PC-3 (cell line): Measurements from ENCODE around the gene FOXK2. TPM values are rescaled to one million over a fixed set of nuclear protein-coding genes. Genes with fewer than 3 reads are reported as not detected.

Source experiments
- ATAC-seq: fragments of 200-7000 bp; cut with Tn5 transposase; 2 replicates; pipeline ENCODE4 v1.9.1; 2020; ENCODE audit warnings: mild to moderate bottlenecking, moderate library complexity
- BruUV-seq: library from RNA; stranded (reverse); fragments of 400-500 nt; replicated peaks from 2 replicates; lab custom pipeline; 2021; lab: Mats Ljungman, UMichigan
- CTCF ChIA-PET: fragments of 300-600 bp; sonication (Branson Sonifier 250); formaldehyde crosslinking; loops from one replicate; lab custom pipeline; 2022; ENCODE audit warnings: antibody characterized with exemption; lab: Charles Lee
- POLR2A ChIA-PET: fragments of 300-600 bp; sonication (Branson Sonifier 250); formaldehyde crosslinking; loops from one replicate; lab custom pipeline; 2022; ENCODE audit warnings: antibody characterized with exemption; ENCODE audit not compliant: unreplicated experiment; lab: Charles Lee
- DNase-seq: peaks from one replicate; pipeline ENCODE4 v3.0.0-alpha.2; 2015
- H2AFZ ChIP-seq: fragments of 300-600 bp; sonication (generic); 2 replicates; pipeline ENCODE4 v1.6.0; 2016; ENCODE audit warnings: antibody characterized with exemption, low read length
- H3F3A ChIP-seq: fragments of 300-600 bp; sonication (generic); one replicate; pipeline ENCODE4 v1.6.0; 2017; ENCODE audit warnings: antibody characterized with exemption, low read length, control low read depth, mild to moderate bottlenecking; ENCODE audit not compliant: unreplicated experiment
- H3K27ac ChIP-seq: fragments of 300-600 bp; sonication (generic); 2 replicates; pipeline ENCODE4 v1.5.1; 2016; ENCODE audit warnings: mild to moderate bottlenecking, low read length
- H3K27me3 ChIP-seq: fragments of 300-600 bp; sonication (generic); 2 replicates; pipeline ENCODE4 v1.6.1; 2016; ENCODE audit warnings: low read length, mixed read lengths
- H3K36me3 ChIP-seq: fragments of 300-600 bp; sonication (generic); 2 replicates; pipeline ENCODE4 v1.6.1; 2016; ENCODE audit warnings: low read depth, mixed run types, low read length, mixed read lengths
- H3K4me1 ChIP-seq: fragments of 300-600 bp; sonication (generic); 2 replicates; pipeline ENCODE4 v1.5.1; 2016; ENCODE audit warnings: low read length; ENCODE audit not compliant: insufficient read depth
- H3K4me2 ChIP-seq: fragments of 300-600 bp; sonication (generic); 2 replicates; pipeline ENCODE4 v1.6.0; 2016; ENCODE audit warnings: low read length
- H3K4me3 ChIP-seq: fragments of 300-600 bp; sonication (generic); 2 replicates; pipeline ENCODE4 v1.5.1; 2016; ENCODE audit warnings: mild to moderate bottlenecking, low read length, mixed read lengths
- H3K79me2 ChIP-seq: fragments of 300-600 bp; sonication (generic); 2 replicates; pipeline ENCODE4 v1.6.1; 2017; ENCODE audit warnings: low read length, mixed read lengths
- H3K9ac ChIP-seq: fragments of 300-600 bp; sonication (generic); 2 replicates; pipeline ENCODE4 v1.6.0; 2016; ENCODE audit warnings: mild to moderate bottlenecking, low read length
- H3K9me2 ChIP-seq: fragments of 300-600 bp; sonication (generic); replicated peaks from 2 replicates; pipeline ENCODE4 v1.6.1; 2016; ENCODE audit warnings: mixed run types, low read length, mixed read lengths
- H3K9me3 ChIP-seq: fragments of 300-600 bp; sonication (generic); 2 replicates; pipeline ENCODE4 v1.6.1; 2016; ENCODE audit warnings: low read length, mixed read lengths
- H4K20me1 ChIP-seq: fragments of 300-600 bp; sonication (generic); 2 replicates; pipeline ENCODE4 v1.6.1; 2016; ENCODE audit warnings: low read length, mixed read lengths
- EZH2 ChIP-seq: fragments of 300-600 bp; sonication (generic); IDR thresholded peaks from one replicate; pipeline ENCODE4 v1.6.1; 2017; ENCODE audit warnings: antibody characterized with exemption, mild to moderate bottlenecking, low read length; ENCODE audit not compliant: unreplicated experiment
- EZH2phosphoT487 ChIP-seq: fragments of 300-600 bp; sonication (generic); IDR thresholded peaks from 2 replicates; pipeline ENCODE4 v1.6.1; 2018; ENCODE audit warnings: mild to moderate bottlenecking, antibody characterized with exemption, low read length, borderline replicate concordance
- intact Hi-C: fragments of 100-400 bp; cut with micrococcal nuclease; formaldehyde crosslinking; loops from 2 replicates; pipeline ENCODE4 v1.9.0; 2023
- total RNA-seq: library from RNA; depleted of rRNA; stranded (reverse); fragments of >200 nt; gene quantifications from 2 replicates; pipeline ENCODE4 v1.2.3, GENCODE V29; 2014
- TF ChIP-seq, protein P1 (sequence below): fragments of 300-600 bp; sonication (generic); conservative IDR thresholded peaks from 2 replicates; pipeline ENCODE4 v1.5.1; 2017; ENCODE audit warnings: antibody characterized with exemption, low read depth, mild to moderate bottlenecking, low read length

The FOXK2 gene
- total RNA-seq, 1 experiment from 2014 or later: 60.5 TPM

DNA sequence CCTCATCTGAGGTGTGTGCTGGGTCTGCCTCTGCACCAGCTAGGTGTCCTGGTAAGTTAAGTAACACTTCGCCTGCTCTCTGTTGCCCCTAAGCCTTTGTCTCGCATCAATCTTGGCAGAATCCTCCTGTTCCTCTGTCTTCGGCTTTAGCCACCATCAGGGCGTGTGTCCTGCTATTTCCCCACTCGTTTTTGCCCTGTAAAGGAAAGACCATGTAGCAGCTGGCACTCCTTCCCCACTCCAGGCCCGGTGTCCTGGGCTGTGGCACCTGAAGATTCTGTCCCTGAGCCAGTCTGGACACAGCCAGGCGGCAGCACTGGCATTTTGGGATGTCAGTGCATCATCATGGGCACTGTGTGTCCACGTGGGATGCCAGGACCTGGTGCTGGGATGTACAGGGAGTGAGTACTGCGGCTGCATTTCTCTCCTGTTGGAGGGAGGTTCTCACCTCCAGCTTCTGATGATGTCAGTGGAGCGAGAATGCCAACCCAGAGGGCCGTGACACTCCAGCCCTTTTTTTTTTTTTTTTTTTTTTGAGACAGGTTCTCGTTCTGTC is 26.2 kb upstream of the FOXK2 start:
- Histone ChIP-seq H3K9me3 (no peaks in the 10 kb centered on the region), H3K9me2 (no peaks in the 10 kb centered on the region), H3K9ac (no peak overlapping the region), H3K4me2 (peak overlapping the region; percentile 72), H3K36me3 (no peaks in the 10 kb centered on the region), H3F3A (peaks cover 12% of the 10 kb centered on the region), H2AFZ (peak overlapping the region; percentile 66; the same call in 1 of the 2 replicates), H3K27ac (peak overlapping the region; percentile 65), H3K79me2 (no peaks in the 10 kb centered on the region), H4K20me1 (no peaks in the 10 kb centered on the region), H3K27me3 (no peaks in the 10 kb centered on the region), H3K4me3 (peak overlapping the region; percentile 12; the same call in 1 of the 2 replicates), H3K4me1 (peaks cover 27% of the 10 kb centered on the region)
- ATAC-seq: no peak
- BruUV-seq: no TSS peak
- POLR2A ChIA-PET: interaction anchor here (0.6 to 0.7 kb wide), 2 partner anchors 135 to 200 kb away, joined by 8 to 15 read pairs; no protein-coding TSS in a partner anchor
- TF ChIP-seq EZH2 (no peak), EZH2phosphoT487 (no peak)
- TF ChIP-seq, protein P1, sequence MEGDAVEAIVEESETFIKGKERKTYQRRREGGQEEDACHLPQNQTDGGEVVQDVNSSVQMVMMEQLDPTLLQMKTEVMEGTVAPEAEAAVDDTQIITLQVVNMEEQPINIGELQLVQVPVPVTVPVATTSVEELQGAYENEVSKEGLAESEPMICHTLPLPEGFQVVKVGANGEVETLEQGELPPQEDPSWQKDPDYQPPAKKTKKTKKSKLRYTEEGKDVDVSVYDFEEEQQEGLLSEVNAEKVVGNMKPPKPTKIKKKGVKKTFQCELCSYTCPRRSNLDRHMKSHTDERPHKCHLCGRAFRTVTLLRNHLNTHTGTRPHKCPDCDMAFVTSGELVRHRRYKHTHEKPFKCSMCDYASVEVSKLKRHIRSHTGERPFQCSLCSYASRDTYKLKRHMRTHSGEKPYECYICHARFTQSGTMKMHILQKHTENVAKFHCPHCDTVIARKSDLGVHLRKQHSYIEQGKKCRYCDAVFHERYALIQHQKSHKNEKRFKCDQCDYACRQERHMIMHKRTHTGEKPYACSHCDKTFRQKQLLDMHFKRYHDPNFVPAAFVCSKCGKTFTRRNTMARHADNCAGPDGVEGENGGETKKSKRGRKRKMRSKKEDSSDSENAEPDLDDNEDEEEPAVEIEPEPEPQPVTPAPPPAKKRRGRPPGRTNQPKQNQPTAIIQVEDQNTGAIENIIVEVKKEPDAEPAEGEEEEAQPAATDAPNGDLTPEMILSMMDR: no peak
- DNase-seq: peak; percentile 54
- intact Hi-C loops: loop anchor here (10.0 kb wide), 1 partner anchor 79 kb away; the partner anchor contains the start of genes HEXD and OGFOD3
- CTCF ChIA-PET: interaction anchor here (0.5 to 0.6 kb wide), 3 partner anchors 12 to 159 kb away, joined by 3 to 13 read pairs (median 8); partner anchors contain the start of gene SECTM1

DNA sequence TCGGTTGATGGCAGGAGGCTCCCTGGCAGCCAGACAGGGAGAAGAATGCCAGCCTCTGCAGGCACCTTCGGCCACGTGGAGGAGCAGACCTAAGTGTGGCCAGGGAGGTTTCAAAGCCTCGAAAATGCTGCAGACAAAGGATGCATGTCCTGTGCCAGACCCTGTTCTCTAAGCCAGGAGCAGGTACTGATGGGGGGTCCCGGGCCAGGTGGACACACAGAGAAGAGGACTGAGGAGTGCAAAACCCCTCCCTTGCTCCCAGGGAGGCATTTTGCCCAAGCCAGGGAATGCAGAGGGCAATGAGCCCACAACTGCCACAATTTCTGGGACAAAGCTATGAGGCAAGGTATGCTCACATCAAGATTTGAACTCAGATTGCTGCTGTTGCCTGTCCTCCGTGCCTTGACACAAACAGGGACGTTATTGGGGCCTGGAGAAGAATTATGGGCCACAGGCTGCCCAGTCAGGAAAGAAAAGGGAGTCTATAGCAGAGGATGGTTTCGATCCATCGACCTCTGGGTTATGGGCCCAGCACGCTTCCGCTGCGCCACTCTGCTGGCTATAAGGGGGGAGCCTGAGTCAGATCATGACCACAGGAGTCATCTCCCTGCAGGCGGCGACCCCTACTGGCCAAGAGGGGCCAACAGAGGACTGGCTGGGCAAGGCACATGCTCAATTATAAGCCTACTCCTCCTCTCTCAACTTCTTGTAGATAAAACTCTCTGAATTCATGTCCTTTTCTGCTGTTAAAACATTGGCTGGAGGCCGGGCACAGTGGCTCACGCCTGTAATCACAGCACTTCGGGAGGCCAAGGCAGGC is 25.1 kb upstream of the FOXK2 start:
- Histone ChIP-seq H3K9me3 (no peaks in the 10 kb centered on the region), H3K4me3 (no peak overlapping the region), H3K36me3 (no peaks in the 10 kb centered on the region), H4K20me1 (no peaks in the 10 kb centered on the region), H3K27me3 (no peaks in the 10 kb centered on the region), H3K4me2 (peak overlapping the region; percentile 27), H3K79me2 (no peaks in the 10 kb centered on the region), H2AFZ (0 out of 2 replicates have a peak overlapping the region, but pooled peaks have one; percentile 6), H3K4me1 (peaks cover 27% of the 10 kb centered on the region), H3K27ac (peak overlapping the region; percentile 5), H3K9me2 (no peaks in the 10 kb centered on the region), H3F3A (peaks cover 12% of the 10 kb centered on the region), H3K9ac (no peak overlapping the region)
- intact Hi-C loops: loop anchor here (2.0 to 10.0 kb wide), 3 partner anchors 34 to 80 kb away; partner anchors contain the start of genes HEXD and OGFOD3
- ChIA-PET CTCF (interaction anchor here (0.5 to 0.6 kb wide), 2 partner anchors 13 to 43 kb away, joined by 7 to 8 read pairs; no protein-coding TSS in a partner anchor), POLR2A (interaction anchor here (0.7 kb wide), 1 partner anchor 201 kb away, joined by 8 read pairs; no protein-coding TSS in a partner anchor)
- TSS peak; percentile 100 for BruUV-seq
- DNase-seq (peak; percentile 94), ATAC-seq (peak; percentile 72)
- TF ChIP-seq, protein P1: peak; percentile 85
- TF ChIP-seq EZH2: no peak
- TF ChIP-seq EZH2phosphoT487: no peak
